Caki2 (cell line): ENCODE measurements around the gene VAMP4. TPM values are rescaled to one million over a fixed set of nuclear protein-coding genes. Genes with fewer than 3 reads are reported as not detected.
"Not testable (repeated sequence)": the region's sequence is repeated elsewhere in the genome, so short reads cannot be mapped to it uniquely, and the experiment has no call there.

Source experiments
- DNase-seq: peaks from one replicate; pipeline ENCODE4 v3.0.0-alpha.2; 2015; ENCODE audit warnings: low read depth
- in situ Hi-C: cut with HindIII; loops from 2 replicates; pipeline ENCODE4 v1.10.0; 2016; ENCODE audit warnings: low sequenced_read_pairs, low pct_unique_long_range_greater_than_20kb, mixed read lengths
- total RNA-seq: library from RNA; depleted of rRNA; stranded (reverse); fragments of >200 nt; shearing (Covaris generic); gene quantifications from 2 replicates; pipeline ENCODE4 v1.2.3, GENCODE V29; 2014; ENCODE audit warnings: low replicate concordance

VAMP4 gene
- total RNA-seq, 1 experiment from 2014 or later: 3.4 TPM

- no peak for DNase-seq
- in situ Hi-C loops: no loop called here
These were observed 24.7 kb downstream of the VAMP4 start for GRCh38 chr1:171717062-171717718.

DNA sequence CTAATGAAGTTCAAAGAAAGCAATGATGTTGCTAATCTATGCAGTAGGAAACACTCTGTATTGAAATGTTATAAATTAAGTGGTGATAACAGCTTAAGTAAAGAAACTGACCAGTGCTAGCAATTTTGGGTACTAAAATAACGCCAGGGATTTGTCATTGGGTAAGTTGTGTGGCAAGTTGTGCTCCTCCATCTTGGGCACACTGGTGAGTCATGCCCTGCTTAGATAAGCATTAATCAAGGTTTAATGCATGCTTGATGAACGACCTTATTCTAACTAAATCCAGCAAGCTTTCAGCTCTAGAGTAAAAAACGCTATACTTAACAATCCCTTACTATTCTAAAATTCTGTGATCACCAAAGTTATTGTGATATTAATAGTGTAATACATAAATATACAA is 25.2 kb downstream of the VAMP4 start:
- no peak for DNase-seq
- in situ Hi-C loops: no loop called here

- in situ Hi-C loops: no loop called here
- DNase-seq: peak; percentile 63
These were observed 26.0 kb downstream of the VAMP4 start for GRCh38 chr1:171715813-171716251.

GRCh38 chr1:171712341-171712740 is 29.5 kb downstream of the VAMP4 start:
- in situ Hi-C loops: no loop called here
- no peak for DNase-seq

GRCh38 chr1:171711643-171712042 is 30.2 kb downstream of the VAMP4 start:
- no peak for DNase-seq
- in situ Hi-C loops: no loop called here

DNA sequence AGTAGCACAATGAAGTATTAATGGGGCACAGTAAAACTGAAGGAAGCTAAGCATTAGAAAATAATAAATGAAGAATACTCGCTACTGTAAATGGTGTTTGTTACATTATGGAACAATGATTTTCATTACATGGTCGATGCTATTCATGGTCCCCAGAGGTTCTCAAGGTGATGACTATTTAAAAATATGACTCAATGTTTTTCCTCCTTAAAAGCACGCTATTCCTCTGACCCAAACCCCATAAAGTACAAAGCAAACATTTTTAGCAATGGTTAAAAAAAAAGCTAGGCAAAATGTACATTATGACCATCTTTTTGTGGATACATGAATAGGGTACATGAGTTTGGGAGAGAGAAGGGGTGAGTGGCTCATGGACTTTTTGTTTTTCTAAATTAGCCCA is 34.3 kb downstream of the VAMP4 start:
- in situ Hi-C loops: no loop called here
- DNase-seq: no peak

DNA sequence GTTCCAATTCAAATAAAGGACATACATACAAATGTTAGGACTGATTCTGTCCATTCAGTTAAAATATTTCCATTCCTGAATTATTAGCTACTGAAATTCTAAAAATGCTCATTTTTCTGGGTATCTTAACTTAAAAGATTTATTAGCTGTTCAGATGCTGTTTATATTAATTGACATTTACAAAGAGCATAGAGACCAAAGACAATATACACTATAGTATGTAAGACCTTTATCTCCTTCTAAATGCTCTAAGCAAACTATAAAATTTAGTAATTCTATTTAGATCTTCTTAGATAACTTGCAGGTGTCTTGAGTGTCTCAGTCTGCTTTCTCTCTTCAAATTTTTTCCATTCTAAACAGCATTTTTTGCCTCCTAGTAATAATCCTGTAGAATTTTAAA is 39.3 kb downstream of the VAMP4 start:
- in situ Hi-C loops: no loop called here
- DNase-seq: no peak

DNA sequence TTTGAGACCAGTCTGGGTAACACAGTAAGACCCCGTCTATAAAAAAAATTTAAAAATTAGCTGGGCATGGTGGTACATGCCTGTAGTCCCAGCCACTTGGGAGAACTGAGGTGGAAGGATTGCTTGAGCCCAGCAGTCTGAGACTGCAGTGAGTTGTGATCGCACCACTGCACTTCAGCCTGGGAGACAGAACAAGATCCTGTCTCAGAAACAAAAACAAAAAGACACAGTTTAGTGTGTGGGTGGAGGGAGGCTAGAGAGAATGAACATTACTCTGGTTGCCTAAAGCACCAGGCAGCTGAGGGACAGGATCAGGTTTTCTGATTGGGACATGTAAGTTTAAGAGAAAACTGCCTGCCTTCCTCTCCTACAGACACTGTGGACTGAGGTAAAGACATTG is 42.3 kb downstream of the VAMP4 start:
- in situ Hi-C loops: no loop called here
- DNase-seq: no peak

- in situ Hi-C loops, DNase-seq: not testable (repeated sequence)
These were observed 46.1 kb downstream of the VAMP4 start for GRCh38 chr1:171695772-171696171.

GRCh38 chr1:171693541-171693940 is 48.3 kb downstream of the VAMP4 start:
- in situ Hi-C loops, DNase-seq: not testable (repeated sequence)

- in situ Hi-C loops: no loop called here
- no peak for DNase-seq
These were observed 58.0 kb downstream of the VAMP4 start for GRCh38 chr1:171683870-171684269.

GRCh38 chr1:171680339-171680738 is 61.5 kb downstream of the VAMP4 start:
- in situ Hi-C loops: no loop called here
- no peak for DNase-seq

GRCh38 chr1:171676823-171677222 is 65.0 kb downstream of the VAMP4 start:
- in situ Hi-C loops: no loop called here
- no peak for DNase-seq

DNA sequence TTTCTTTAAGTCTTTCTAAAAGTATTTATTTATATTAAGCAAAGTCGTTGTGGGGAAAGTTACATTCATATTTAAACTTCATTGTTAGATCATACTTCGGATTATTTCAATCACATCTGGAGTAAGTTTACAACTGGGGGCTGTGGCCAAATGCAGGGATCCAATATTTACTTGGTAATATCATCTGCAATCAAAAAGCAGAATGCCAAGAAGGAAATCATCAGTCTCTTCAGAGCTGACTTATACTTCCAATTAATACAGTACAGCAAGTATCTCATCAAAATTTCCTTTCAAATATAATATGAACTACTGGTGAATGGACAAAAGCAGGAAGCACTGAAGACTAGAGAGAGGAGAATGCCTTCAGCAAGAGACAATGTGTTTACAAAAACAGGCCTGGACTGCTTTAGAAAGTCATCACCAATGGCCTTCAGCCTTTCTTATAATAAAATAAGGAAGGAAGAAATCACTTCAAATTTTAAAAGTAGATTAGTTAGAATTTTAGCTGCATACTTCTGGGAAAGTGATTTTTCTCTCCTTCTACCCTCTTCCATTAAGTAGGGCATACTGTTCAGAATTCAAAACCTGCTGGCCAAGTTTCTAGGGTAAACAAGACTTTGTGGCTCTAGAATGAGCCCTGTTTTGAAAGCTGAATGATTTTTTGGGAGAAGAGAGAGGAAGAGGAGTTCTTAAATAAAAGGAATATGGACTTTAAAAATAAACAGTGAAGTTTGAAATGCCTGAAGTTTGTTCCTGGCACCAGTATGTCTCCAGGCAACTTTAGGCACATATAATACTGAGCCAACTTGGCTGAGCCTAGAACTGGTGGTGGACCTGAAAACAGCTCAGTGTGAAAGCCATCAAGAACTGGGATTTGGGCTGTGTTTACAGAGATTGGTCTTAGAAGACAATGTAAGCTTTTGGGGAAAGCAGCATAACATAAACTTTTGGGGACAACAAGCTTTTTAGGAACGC is 67.1 kb downstream of the VAMP4 start:
- DNase-seq: no peak
- in situ Hi-C loops: no loop called here

GRCh38 chr1:171670739-171671138 is 71.1 kb downstream of the VAMP4 start:
- in situ Hi-C loops: no loop called here
- no peak for DNase-seq

DNA sequence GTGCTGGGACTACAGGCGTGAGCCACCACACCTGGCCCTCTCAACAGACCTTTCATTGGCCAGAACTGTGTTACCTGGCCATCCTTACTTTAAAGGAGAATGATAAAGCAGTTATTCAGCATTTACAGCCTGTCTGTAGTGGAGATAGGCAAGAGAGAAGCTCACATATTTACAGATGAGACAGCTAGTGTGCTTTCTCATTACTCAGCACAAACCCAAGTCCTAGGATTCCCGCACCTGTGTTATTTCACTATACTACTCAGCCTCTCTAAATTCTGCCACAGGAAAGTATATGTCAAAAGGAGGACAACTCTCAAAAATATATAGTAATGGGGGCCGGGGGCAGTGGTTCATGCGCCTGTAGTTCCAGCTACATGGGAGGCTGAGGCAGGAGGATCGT is 73.5 kb downstream of the VAMP4 start:
- no peak for DNase-seq
- in situ Hi-C loops: no loop called here

- in situ Hi-C loops: no loop called here
- DNase-seq: no peak
These were observed 75.6 kb downstream of the VAMP4 start for GRCh38 chr1:171666114-171666769.

- in situ Hi-C loops: no loop called here
- no peak for DNase-seq
These were observed 76.9 kb downstream of the VAMP4 start for GRCh38 chr1:171664976-171665375.
